ENCODE data around the gene SLC22A1. TPM values are rescaled to one million over a fixed set of nuclear protein-coding genes. Genes with fewer than 3 reads are reported as not detected.

SLC22A1 gene
- total RNA-seq, 2 donors from 2014 or later = 0.26 to 0.33 TPM

DNA sequence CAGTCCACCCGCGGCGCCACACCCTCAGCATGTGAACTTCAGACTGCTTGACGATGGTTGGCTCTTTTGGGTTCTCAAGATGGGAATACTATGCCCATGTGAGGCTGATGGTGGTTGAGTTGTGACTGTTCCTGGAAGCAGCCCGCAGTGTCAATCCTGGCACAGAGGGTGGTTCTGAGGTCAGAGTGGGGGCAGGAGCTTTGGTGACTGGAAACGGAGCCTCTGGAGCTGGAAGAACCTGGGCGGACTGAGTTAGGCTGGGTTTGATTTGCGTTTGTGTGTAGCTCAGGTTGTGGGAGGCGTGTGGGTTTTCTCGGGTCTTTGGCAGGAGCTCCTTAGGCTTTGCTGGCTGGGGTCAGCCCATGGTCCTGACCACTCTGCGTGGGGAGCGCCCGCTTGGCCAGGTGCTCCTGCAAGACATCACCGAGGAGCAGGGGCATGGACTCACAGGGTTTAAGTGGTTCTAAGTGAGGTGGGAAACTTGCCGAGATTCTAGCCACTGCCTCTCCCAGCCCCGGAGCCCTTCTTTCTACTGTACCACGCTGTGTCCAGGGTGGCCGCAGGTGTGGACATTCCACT lies 37.3 kb upstream of the SLC22A1 start:
- Histone ChIP-seq H3K27ac (no peak overlapping the region), H3K9me3 (no peaks in the 10 kb centered on the region), H3K4me3 (no peak overlapping the region), H3K27me3 (no peaks in the 10 kb centered on the region), H3K36me3 (replicated peaks in 1 of 2; ENCODE audit: insufficient read depth in 1 of 2, low read depth in 2 of 2) (peaks cover 31 to 36% of the 10 kb centered on the region in 2 donors), H3K4me1 (no peaks in the 10 kb centered on the region)
- ATAC-seq = no peak
- intact Hi-C loops (cut with DNase I) = no loop called here
- TF ChIP-seq, protein P1, sequence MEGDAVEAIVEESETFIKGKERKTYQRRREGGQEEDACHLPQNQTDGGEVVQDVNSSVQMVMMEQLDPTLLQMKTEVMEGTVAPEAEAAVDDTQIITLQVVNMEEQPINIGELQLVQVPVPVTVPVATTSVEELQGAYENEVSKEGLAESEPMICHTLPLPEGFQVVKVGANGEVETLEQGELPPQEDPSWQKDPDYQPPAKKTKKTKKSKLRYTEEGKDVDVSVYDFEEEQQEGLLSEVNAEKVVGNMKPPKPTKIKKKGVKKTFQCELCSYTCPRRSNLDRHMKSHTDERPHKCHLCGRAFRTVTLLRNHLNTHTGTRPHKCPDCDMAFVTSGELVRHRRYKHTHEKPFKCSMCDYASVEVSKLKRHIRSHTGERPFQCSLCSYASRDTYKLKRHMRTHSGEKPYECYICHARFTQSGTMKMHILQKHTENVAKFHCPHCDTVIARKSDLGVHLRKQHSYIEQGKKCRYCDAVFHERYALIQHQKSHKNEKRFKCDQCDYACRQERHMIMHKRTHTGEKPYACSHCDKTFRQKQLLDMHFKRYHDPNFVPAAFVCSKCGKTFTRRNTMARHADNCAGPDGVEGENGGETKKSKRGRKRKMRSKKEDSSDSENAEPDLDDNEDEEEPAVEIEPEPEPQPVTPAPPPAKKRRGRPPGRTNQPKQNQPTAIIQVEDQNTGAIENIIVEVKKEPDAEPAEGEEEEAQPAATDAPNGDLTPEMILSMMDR (IDR thresholded peaks at IDR 0.05) = no peak
- TF ChIP-seq POLR2A (IDR thresholded peaks at IDR 0.05) = no peak
- DNase-seq = no peak
- 94 to 96% methylated on average over 12 to 18 of the region's 18 CpGs for WGBS, 2 donors

DNA sequence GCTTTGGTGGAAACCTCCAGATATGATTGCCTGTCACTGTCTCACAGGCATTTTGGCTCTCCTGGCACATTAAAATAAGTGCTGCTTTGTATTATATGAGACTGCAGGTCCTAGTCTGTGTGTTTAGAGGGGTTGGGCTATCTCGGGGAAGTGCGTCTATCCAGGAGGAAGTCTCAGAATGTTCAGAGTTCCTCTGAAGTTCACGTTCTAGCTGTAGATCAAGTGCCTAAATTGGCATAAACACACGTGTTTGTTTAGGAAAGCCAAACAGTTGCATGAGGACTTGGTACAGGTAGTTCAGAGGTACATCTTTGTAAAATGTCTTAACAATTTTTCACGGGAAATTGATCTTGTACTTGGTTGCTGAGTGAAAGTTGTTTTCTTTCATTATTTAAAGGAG lies 36.4 kb upstream of the SLC22A1 start:
- no peak for DNase-seq
- no peak for TF ChIP-seq POLR2A (IDR thresholded peaks at IDR 0.05)
- TF ChIP-seq, protein P1 (IDR thresholded peaks at IDR 0.05) = no peak
- 71 to 85% methylated on average over 5 of the region's 5 CpGs for WGBS, 2 donors

DNA sequence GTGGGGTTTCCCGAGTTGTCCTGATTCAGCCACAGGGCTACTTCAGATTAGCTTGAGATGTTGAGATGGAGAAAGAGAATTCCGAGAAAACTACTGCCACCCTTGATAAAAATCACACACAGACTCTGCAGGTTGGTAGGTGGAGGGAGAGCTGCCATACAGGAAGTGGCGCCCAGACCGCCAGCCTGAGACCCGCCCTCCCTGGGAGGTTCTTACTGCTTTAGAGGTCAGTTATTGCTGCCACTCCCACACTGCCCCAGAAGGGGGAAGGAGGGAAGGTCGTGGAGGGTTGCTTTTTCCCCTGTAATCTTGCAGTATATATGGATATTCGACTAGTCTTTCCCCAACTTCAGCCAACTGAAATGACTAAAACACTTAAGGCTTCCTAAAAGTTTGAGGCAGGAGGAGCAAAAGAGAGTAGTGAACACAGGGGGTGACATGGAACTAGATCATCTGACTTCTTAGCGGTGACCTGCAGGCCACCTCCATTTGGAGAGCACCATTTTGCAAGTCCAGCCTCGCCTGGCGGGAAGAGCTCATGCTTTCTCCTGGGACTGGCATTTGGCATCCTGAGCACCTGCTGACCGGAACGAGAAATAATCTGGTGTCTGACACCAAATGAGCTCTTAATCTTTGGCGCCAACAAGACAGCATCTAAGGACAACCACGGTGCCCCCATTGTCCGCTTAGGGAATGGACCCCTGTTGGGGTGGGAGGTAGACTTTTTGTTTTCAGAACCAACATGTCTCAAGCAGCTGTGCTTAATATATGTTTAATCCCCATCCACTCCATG lies 35.7 kb upstream of the SLC22A1 start:
- DNase-seq (no peak), ATAC-seq (no peak)
- WGBS, 2 donors = 84 to 88% methylated on average over 15 of the region's 15 CpGs
- Histone ChIP-seq H3K27me3 (no peaks in the 10 kb centered on the region), H3K27ac (no peak overlapping the region), H3K4me1 (no peaks in the 10 kb centered on the region), H3K36me3 (replicated peaks in 1 of 2; ENCODE audit: insufficient read depth in 1 of 2, low read depth in 2 of 2) (peaks cover 22 to 35% of the 10 kb centered on the region in 2 donors), H3K9me3 (no peaks in the 10 kb centered on the region), H3K4me3 (no peak overlapping the region)
- no peak for TF ChIP-seq POLR2A (IDR thresholded peaks at IDR 0.05)
- TF ChIP-seq, protein P1 (IDR thresholded peaks at IDR 0.05) = no peak
- intact Hi-C loops (cut with DNase I) = no loop called here

More for the DNA sequence above, 36.4 kb upstream of the SLC22A1 start:
- Histone ChIP-seq H3K27me3 (no peaks in the 10 kb centered on the region), H3K36me3 (replicated peaks in 1 of 2; ENCODE audit: insufficient read depth in 1 of 2, low read depth in 2 of 2) (peaks cover 27 to 35% of the 10 kb centered on the region in 2 donors), H3K9me3 (no peaks in the 10 kb centered on the region), H3K27ac (no peak overlapping the region), H3K4me3 (no peak overlapping the region), H3K4me1 (no peaks in the 10 kb centered on the region)
- intact Hi-C loops (cut with DNase I) = no loop called here
- no peak for ATAC-seq

DNA sequence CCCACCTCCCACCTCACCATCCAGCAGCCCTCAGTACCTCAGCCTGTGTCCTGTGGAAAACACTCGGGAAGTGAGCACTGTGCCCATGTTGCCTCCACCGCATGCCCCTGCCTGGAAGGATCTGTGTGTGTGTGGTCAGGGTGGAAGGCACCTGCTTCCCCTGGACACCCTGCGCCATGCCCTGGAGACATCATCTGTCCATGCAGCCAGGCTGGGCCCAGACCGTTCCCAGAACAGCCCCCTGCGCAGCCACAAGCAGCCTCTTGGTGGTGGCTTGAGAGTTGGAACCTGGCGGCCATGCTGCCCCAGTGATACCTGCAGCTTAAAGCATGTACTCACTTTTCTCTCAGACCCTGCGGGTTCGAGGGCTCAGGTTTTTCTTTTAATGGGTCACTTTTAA lies 34.9 kb upstream of the SLC22A1 start:
- ATAC-seq = no peak
- intact Hi-C loops (cut with DNase I) = no loop called here
- no peak for TF ChIP-seq POLR2A (IDR thresholded peaks at IDR 0.05)
- TF ChIP-seq, protein P1 (IDR thresholded peaks at IDR 0.05) = no peak
- peaks cover 28 to 37% of the 10 kb centered on the region in 2 donors for H3K36me3 ChIP-seq (replicated peaks in 1 of 2; ENCODE audit: insufficient read depth in 1 of 2, low read depth in 2 of 2)
- no peaks in the 10 kb centered on the region for H3K27me3 ChIP-seq
- H3K27ac ChIP-seq = no peak overlapping the region
- no peak overlapping the region for H3K4me3 ChIP-seq
- no peak for DNase-seq
- H3K4me1 ChIP-seq = no peaks in the 10 kb centered on the region
- 92 to 95% methylated on average over 7 to 8 of the region's 8 CpGs for WGBS, 2 donors
- H3K9me3 ChIP-seq = no peaks in the 10 kb centered on the region
